Measurements from ENCODE around the gene KRT81. TPM values are rescaled to one million over a fixed set of nuclear protein-coding genes. Genes with fewer than 3 reads are reported as not detected.

Gene KRT81
- total RNA-seq, 2 experiments from 2014 or later = not detected

- no peak overlapping the region for H3K27ac Mint-ChIP-seq
- no peaks in the 10 kb centered on the region for H3K4me1 Mint-ChIP-seq (ENCODE audit: low read depth)
- peaks cover 18% of the 10 kb centered on the region for H3K27me3 Mint-ChIP-seq
- H3K4me3 Mint-ChIP-seq = no peak overlapping the region
- H3K36me3 Mint-ChIP-seq (ENCODE audit: low read depth) = no peaks in the 10 kb centered on the region
- intact Hi-C loops (cut with micrococcal nuclease) = no loop called here
- POLR2A ChIA-PET = no interaction called here
- no peaks in the 10 kb centered on the region for H3K9me3 Mint-ChIP-seq
- ATAC-seq (no peak), DNase-seq (no peak)
- CTCF ChIA-PET = interaction anchor here (1.1 to 9.2 kb wide), 3 partner anchors 8 to 360 kb away, joined by 3 to 69 read pairs (median 5); no protein-coding TSS in a partner anchor
- no peak for TF ChIP-seq CTCF (IDR thresholded peaks at IDR 0.05)
Observed at GRCh38 chr12:52271158-52271557, 20.2 kb downstream of the KRT81 start.

GRCh38 chr12:52270541-52271070 is 20.7 kb downstream of the KRT81 start:
- Mint-ChIP-seq H3K36me3 (ENCODE audit: low read depth) (no peaks in the 10 kb centered on the region), H3K27me3 (peaks cover 18% of the 10 kb centered on the region), H3K9me3 (no peaks in the 10 kb centered on the region), H3K4me1 (ENCODE audit: low read depth) (no peaks in the 10 kb centered on the region), H3K4me3 (no peak overlapping the region), H3K27ac (no peak overlapping the region)
- intact Hi-C loops (cut with micrococcal nuclease) = no loop called here
- TF ChIP-seq CTCF (IDR thresholded peaks at IDR 0.05) = no peak
- ATAC-seq (no peak), DNase-seq (no peak)
- POLR2A ChIA-PET = no interaction called here
- CTCF ChIA-PET = interaction anchor here (1.1 to 9.2 kb wide), 2 partner anchors 8 to 359 kb away, joined by 3 to 69 read pairs; no protein-coding TSS in a partner anchor

GRCh38 chr12:52268212-52268611 is 23.1 kb downstream of the KRT81 start:
- H3K4me3 Mint-ChIP-seq = no peak overlapping the region
- H3K27ac Mint-ChIP-seq = no peak overlapping the region
- CTCF ChIA-PET = interaction anchor here (9.2 kb wide), 1 partner anchor 11 kb away, joined by 69 read pairs; no protein-coding TSS in a partner anchor
- intact Hi-C loops (cut with micrococcal nuclease) = no loop called here
- H3K4me1 Mint-ChIP-seq (ENCODE audit: low read depth) = no peaks in the 10 kb centered on the region
- H3K27me3 Mint-ChIP-seq = peaks cover 12% of the 10 kb centered on the region
- ATAC-seq (no peak), DNase-seq (no peak)
- no peak for TF ChIP-seq CTCF (IDR thresholded peaks at IDR 0.05)
- POLR2A ChIA-PET = no interaction called here
- no peaks in the 10 kb centered on the region for H3K9me3 Mint-ChIP-seq
- H3K36me3 Mint-ChIP-seq (ENCODE audit: low read depth) = no peaks in the 10 kb centered on the region

DNA sequence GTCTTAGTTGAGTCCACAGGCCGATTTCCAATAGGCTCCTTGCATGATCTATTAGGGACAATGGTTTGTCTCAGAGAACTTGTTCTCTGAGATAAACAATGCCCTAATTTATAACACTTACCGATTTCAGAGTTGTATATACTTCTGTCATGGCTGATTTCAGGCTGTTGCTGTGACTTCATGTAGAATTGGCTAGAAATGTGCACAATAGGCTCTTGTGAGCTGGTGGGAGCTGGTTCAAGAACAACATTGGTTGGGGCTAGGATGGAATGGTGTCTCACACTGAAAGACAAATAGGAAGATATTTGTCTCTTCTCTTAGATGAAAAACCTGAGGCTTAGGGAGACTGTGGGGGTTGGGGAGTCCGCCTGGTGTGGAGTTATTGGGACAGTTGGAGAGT is 23.6 kb downstream of the KRT81 start:
- H3K4me1 Mint-ChIP-seq (ENCODE audit: low read depth) = no peaks in the 10 kb centered on the region
- no peaks in the 10 kb centered on the region for H3K36me3 Mint-ChIP-seq (ENCODE audit: low read depth)
- ChIA-PET POLR2A (no interaction called here), CTCF (interaction anchor here (9.2 kb wide), 1 partner anchor 11 kb away, joined by 69 read pairs; no protein-coding TSS in a partner anchor)
- intact Hi-C loops (cut with micrococcal nuclease) = no loop called here
- TF ChIP-seq CTCF (IDR thresholded peaks at IDR 0.05) = no peak
- H3K4me3 Mint-ChIP-seq = no peak overlapping the region
- H3K9me3 Mint-ChIP-seq = no peaks in the 10 kb centered on the region
- ATAC-seq (no peak), DNase-seq (no peak)
- H3K27ac Mint-ChIP-seq = no peak overlapping the region
- H3K27me3 Mint-ChIP-seq = peaks cover 12% of the 10 kb centered on the region

DNA sequence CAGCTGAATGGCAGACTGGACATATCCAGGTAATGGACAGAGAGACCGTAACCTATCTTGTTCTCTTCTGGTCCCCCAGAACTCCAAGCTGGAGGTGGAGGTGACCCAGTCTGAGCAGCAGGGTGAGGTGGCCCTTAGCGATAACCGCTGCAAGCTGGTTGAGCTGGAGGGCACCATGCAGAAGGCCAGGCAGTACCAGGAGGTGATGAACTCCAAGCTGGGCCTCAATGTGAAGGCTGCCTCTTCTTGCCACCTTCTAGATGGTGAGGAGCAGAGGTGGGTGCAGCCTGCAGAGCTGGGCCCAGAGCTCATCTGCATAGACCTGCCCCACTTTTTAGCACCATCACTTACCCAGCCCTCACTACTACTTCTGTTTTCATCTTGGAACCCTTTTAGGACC is 24.1 kb downstream of the KRT81 start:
- Mint-ChIP-seq H3K27ac (no peak overlapping the region), H3K9me3 (no peaks in the 10 kb centered on the region), H3K4me3 (no peak overlapping the region), H3K27me3 (peaks cover 15% of the 10 kb centered on the region), H3K36me3 (ENCODE audit: low read depth) (no peaks in the 10 kb centered on the region), H3K4me1 (ENCODE audit: low read depth) (no peaks in the 10 kb centered on the region)
- ATAC-seq (no peak), DNase-seq (no peak)
- intact Hi-C loops (cut with micrococcal nuclease) = no loop called here
- POLR2A ChIA-PET = no interaction called here
- TF ChIP-seq CTCF (IDR thresholded peaks at IDR 0.05) = no peak
- CTCF ChIA-PET = interaction anchor here (9.2 kb wide), 1 partner anchor 12 kb away, joined by 69 read pairs; no protein-coding TSS in a partner anchor

All from activated CD8-positive, alpha-beta T cell treated with anti-CD3 and anti-CD28 coated beads for 36 hours (primary cell).